Measurements from ENCODE around the gene RP2. TPM values are rescaled to one million over a fixed set of nuclear protein-coding genes. Genes with fewer than 3 reads are reported as not detected.

RP2 gene
- polyA plus RNA-seq, 4 donors: 15.4 to 18.7 (median 17.9) TPM

GRCh38 chrX:46913667-46914066 lies 76.8 kb downstream of the RP2 start:
- DNase-seq (ENCODE audit: low read depth in 4 of 4, low spot score in 3 of 4): no peak

GRCh38 chrX:46916273-46916672 lies 79.4 kb downstream of the RP2 start:
- DNase-seq (ENCODE audit: low read depth in 4 of 4, low spot score in 3 of 4): no peak

- no peak for DNase-seq (ENCODE audit: low read depth in 4 of 4, low spot score in 3 of 4)
Measured at GRCh38 chrX:46917622-46918021, 80.8 kb downstream of the RP2 start.

- no peak for DNase-seq (ENCODE audit: low read depth in 4 of 4, low spot score in 3 of 4)
Measured at GRCh38 chrX:46918434-46918833, 81.6 kb downstream of the RP2 start.

- DNase-seq (ENCODE audit: low read depth in 4 of 4, low spot score in 3 of 4): no peak
Measured at GRCh38 chrX:46920235-46920634, 83.4 kb downstream of the RP2 start.

- no peak for DNase-seq (ENCODE audit: low read depth in 4 of 4, low spot score in 3 of 4)
Measured at GRCh38 chrX:46922611-46923010, 85.8 kb downstream of the RP2 start.

- DNase-seq (ENCODE audit: low read depth in 4 of 4, low spot score in 3 of 4): no peak
Measured at GRCh38 chrX:46927718-46928117, 90.9 kb downstream of the RP2 start.

GRCh38 chrX:46929439-46930261 lies 92.8 kb downstream of the RP2 start:
- DNase-seq (ENCODE audit: low read depth in 4 of 4, low spot score in 3 of 4): no peak

Other genes with a start within 250 kb of the RP2 start
- 1 to 10 TPM; 3.9 to 4.9 (median 4.8) TPM for gene SLC9A7, start 77.9 kb upstream of the RP2 start, polyA plus RNA-seq (ENCODE audit: insufficient read length in 4 of 4)
- 10 to 100 TPM; 22.9 to 28.6 (median 27.1) TPM for gene JADE3, start 75.4 kb downstream of the RP2 start, polyA plus RNA-seq (ENCODE audit: insufficient read length in 4 of 4)
- gene RGN, start 241.4 kb downstream of the RP2 start, polyA plus RNA-seq (ENCODE audit: insufficient read length in 4 of 4): 10 to 100 TPM; 29.0 to 37.2 (median 35.1) TPM

All from right renal pelvis (tissue), 4 donors.